OCI-LY3 (cell line): ENCODE results near the gene PDE1A.

Experiments used
- H2AFZ ChIP-seq: fragments of 200-600, 300-600 bp; shearing (Covaris generic); 2 replicates; pipeline ENCODE4 v1.6.0; 2014; ENCODE audit warnings: antibody characterized with exemption, low read depth, low read length
- H3K27ac ChIP-seq: fragments of 200-600, 300-600 bp; sonication (generic); 2 replicates; pipeline ENCODE4 v1.5.1; 2014; ENCODE audit warnings: mild to moderate bottlenecking, low read length, moderate library complexity, mixed read lengths
- H3K27me3 ChIP-seq: fragments of 200-600, 300-600 bp; sonication (generic); 2 replicates; pipeline ENCODE4 v1.6.1; 2014; ENCODE audit warnings: low read depth, low read length, mixed read lengths
- H3K36me3 ChIP-seq: fragments of 200-600, 300-600 bp; sonication (generic); replicated peaks from 2 replicates; pipeline ENCODE3; 2014; ENCODE audit warnings: low read depth, low read length, mixed read lengths
- H3K4me1 ChIP-seq: fragments of 300-600, 200-600 bp; sonication (generic); 2 replicates; pipeline ENCODE4 v1.6.1; 2014; ENCODE audit warnings: low read length, mixed read lengths
- H3K4me2 ChIP-seq: fragments of 200-600, 300-600 bp; sonication (generic); 2 replicates; pipeline ENCODE4 v1.6.1; 2014; ENCODE audit warnings: low read length, mixed read lengths
- H3K4me3 ChIP-seq: fragments of 300-600, 200-600 bp; sonication (generic); 2 replicates; pipeline ENCODE4 v1.5.1; 2014; ENCODE audit warnings: antibody characterized with exemption, mild to moderate bottlenecking, low read length, moderate library complexity
- H3K79me2 ChIP-seq: fragments of 300-600, 200-600 bp; shearing (Covaris generic); 2 replicates; pipeline ENCODE4 v1.6.1; 2014; ENCODE audit warnings: mild to moderate bottlenecking, low read length, mixed read lengths
- H3K9ac ChIP-seq: fragments of 300-600, 200-600 bp; shearing (Covaris generic); 2 replicates; pipeline ENCODE4 v1.6.0; 2014; ENCODE audit warnings: mild to moderate bottlenecking, low read length, moderate library complexity
- H3K9me3 ChIP-seq: fragments of 200-600, 300-600 bp; shearing (Covaris generic); 2 replicates; pipeline ENCODE4 v1.6.1; 2014; ENCODE audit warnings: low read length, mixed read lengths; ENCODE audit not compliant: insufficient read depth
- H4K20me1 ChIP-seq: fragments of 200-600, 300-600 bp; sonication (generic); 2 replicates; pipeline ENCODE4 v1.6.1; 2016; ENCODE audit warnings: low read length, mixed read lengths; ENCODE audit not compliant: insufficient read depth
- EZH2phosphoT487 ChIP-seq: fragments of 200-600 bp; shearing (Covaris generic); IDR thresholded peaks from 2 replicates; pipeline ENCODE4 v1.6.1; 2018; ENCODE audit warnings: antibody characterized with exemption, mixed run types, low read depth
- TF ChIP-seq, protein P1 (sequence below): fragments of 200-600, 300-600 bp; sonication (generic); IDR thresholded peaks from 2 replicates; pipeline ENCODE4 v1.5.1; 2014; ENCODE audit warnings: antibody characterized with exemption, low read length, low read depth

The PDE1A gene

DNA sequence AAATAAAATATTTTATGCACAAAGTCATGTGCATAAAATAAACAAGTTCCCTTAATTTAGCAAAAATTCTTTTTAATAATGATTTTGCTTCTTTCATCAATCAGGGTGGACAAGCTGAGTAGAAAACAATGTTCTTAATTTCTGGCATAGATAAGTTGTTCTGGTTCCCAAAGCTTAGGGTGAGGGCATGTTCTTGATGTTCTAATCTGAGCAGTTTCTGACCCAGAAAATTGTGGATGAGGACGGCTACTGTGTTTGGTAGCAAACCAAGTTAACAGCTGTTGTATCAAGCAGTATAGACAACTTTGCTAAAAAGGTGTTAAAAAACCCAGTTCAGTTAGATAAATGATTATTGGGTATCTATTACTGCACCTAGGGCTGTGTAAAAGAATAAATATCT is 158.9 kb downstream of the PDE1A start:
- Histone ChIP-seq H4K20me1 (no peaks in the 10 kb centered on the region), H3K9me3 (no peaks in the 10 kb centered on the region), H3K36me3 (no peaks in the 10 kb centered on the region), H2AFZ (no peak overlapping the region), H3K27ac (no peak overlapping the region), H3K4me3 (no peak overlapping the region), H3K79me2 (no peaks in the 10 kb centered on the region), H3K9ac (no peak overlapping the region), H3K4me1 (no peaks in the 10 kb centered on the region), H3K4me2 (no peak overlapping the region), H3K27me3 (no peaks in the 10 kb centered on the region)
- TF ChIP-seq, protein P1, sequence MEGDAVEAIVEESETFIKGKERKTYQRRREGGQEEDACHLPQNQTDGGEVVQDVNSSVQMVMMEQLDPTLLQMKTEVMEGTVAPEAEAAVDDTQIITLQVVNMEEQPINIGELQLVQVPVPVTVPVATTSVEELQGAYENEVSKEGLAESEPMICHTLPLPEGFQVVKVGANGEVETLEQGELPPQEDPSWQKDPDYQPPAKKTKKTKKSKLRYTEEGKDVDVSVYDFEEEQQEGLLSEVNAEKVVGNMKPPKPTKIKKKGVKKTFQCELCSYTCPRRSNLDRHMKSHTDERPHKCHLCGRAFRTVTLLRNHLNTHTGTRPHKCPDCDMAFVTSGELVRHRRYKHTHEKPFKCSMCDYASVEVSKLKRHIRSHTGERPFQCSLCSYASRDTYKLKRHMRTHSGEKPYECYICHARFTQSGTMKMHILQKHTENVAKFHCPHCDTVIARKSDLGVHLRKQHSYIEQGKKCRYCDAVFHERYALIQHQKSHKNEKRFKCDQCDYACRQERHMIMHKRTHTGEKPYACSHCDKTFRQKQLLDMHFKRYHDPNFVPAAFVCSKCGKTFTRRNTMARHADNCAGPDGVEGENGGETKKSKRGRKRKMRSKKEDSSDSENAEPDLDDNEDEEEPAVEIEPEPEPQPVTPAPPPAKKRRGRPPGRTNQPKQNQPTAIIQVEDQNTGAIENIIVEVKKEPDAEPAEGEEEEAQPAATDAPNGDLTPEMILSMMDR, result no peak
- no peak for TF ChIP-seq EZH2phosphoT487

DNA sequence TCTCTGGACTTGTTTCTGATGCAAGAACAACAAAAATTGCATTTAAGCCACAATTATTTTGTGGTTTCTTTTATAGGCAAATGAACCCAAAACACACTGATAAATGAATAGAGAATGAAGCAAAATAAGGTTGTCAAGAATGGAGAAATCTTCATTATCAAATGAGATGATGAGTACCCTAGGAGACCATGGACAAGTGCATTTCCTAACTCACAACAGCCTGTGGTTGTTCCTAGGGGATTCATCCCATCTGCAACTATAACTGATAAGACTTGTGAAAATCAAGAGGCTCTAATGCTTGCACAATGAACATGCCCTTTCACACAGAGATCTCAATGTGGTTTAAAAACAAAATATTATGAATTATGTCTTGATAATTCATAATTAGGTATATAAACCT is 159.9 kb downstream of the PDE1A start:
- H3K4me2 ChIP-seq, result no peak overlapping the region
- H3K9ac ChIP-seq, result no peak overlapping the region
- H3K36me3 ChIP-seq, result no peaks in the 10 kb centered on the region
- no peak overlapping the region for H2AFZ ChIP-seq
- H3K4me3 ChIP-seq, result no peak overlapping the region
- no peaks in the 10 kb centered on the region for H3K27me3 ChIP-seq
- no peaks in the 10 kb centered on the region for H3K79me2 ChIP-seq
- H3K27ac ChIP-seq, result no peak overlapping the region
- TF ChIP-seq, protein P1, result no peak
- TF ChIP-seq EZH2phosphoT487, result no peak
- H3K9me3 ChIP-seq, result no peaks in the 10 kb centered on the region
- H3K4me1 ChIP-seq, result no peaks in the 10 kb centered on the region
- no peaks in the 10 kb centered on the region for H4K20me1 ChIP-seq

DNA sequence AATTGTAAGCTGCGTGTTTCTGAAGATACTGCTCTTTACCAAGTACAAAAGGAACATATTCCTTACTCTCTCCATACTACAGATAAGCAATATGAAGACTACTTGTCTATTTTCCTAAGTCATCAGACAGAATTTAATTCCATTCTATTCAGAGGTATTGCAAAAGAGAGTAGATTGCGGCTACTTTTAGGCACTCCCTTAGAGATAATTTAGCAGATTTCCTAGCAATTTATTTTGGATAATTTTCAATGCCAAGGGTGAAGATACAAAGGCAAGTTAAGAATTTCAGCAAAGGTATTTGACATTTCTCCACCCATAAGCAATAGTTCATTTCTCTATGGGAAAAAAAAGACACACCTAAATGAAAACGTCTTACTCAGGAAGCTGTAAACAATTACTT is 161.1 kb downstream of the PDE1A start:
- Histone ChIP-seq H3K27ac (no peak overlapping the region), H2AFZ (no peak overlapping the region), H3K36me3 (no peaks in the 10 kb centered on the region), H3K4me2 (no peak overlapping the region), H3K4me1 (no peaks in the 10 kb centered on the region), H3K9ac (no peak overlapping the region), H3K9me3 (no peaks in the 10 kb centered on the region), H3K4me3 (no peak overlapping the region), H4K20me1 (no peaks in the 10 kb centered on the region), H3K79me2 (no peaks in the 10 kb centered on the region), H3K27me3 (no peaks in the 10 kb centered on the region)
- TF ChIP-seq, protein P1, result no peak
- no peak for TF ChIP-seq EZH2phosphoT487

DNA sequence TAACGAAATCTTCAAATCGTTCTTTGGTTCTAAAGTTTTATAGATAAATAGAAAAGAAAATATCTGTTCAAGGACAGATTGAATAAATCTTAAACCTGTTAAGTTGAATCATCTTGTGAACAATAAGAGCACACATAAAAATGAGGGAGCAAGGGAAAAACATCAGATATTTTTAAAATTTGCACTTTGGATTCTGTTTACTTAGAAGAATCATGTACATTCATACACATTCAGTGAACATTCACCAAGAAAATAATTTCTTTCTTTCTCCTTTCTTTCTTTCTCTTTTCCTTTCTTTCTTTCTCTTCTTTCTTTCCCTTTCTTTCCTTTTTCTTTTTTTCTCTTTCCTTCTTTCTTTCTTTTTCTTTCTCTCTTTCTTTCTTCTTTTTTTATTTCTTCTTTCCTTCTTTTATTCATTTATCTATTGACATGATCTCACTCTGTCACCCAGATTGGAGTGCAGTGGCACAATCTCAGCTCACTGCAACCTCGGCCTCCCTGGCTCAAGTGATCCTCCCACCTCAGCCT is 164.9 kb downstream of the PDE1A start:
- no peaks in the 10 kb centered on the region for H3K36me3 ChIP-seq
- H3K4me2 ChIP-seq, result no peak overlapping the region
- H4K20me1 ChIP-seq, result no peaks in the 10 kb centered on the region
- H3K4me3 ChIP-seq, result no peak overlapping the region
- no peak overlapping the region for H2AFZ ChIP-seq
- no peaks in the 10 kb centered on the region for H3K27me3 ChIP-seq
- H3K9ac ChIP-seq, result no peak overlapping the region
- H3K27ac ChIP-seq, result no peak overlapping the region
- no peaks in the 10 kb centered on the region for H3K79me2 ChIP-seq
- TF ChIP-seq, protein P1, result no peak
- TF ChIP-seq EZH2phosphoT487, result no peak
- H3K9me3 ChIP-seq, result no peaks in the 10 kb centered on the region
- no peaks in the 10 kb centered on the region for H3K4me1 ChIP-seq
